HCT116 (cell line): ENCODE results near the gene URI1. TPM values are rescaled to one million over a fixed set of nuclear protein-coding genes. Genes with fewer than 3 reads are reported as not detected.

ENCODE experiments used
- ATAC-seq: fragments of 200-7000 bp; cut with Tn5 transposase; 2 replicates; pipeline ENCODE4 v1.9.1; 2020; ENCODE audit warnings: mild to moderate bottlenecking, moderate library complexity
- BruUV-seq: library from RNA; stranded (reverse); fragments of 400-500 nt; replicated peaks from 2 replicates; lab custom pipeline; 2021; lab: Mats Ljungman, UMichigan
- CTCF ChIA-PET: fragments of 300-600 bp; sonication (Branson Sonifier 250); formaldehyde crosslinking; loops from one replicate; lab custom pipeline; 2021; ENCODE audit warnings: antibody characterized with exemption; lab: Charles Lee
- POLR2A ChIA-PET: fragments of 300-600, 350-600 bp; sonication (Branson Sonifier 250); formaldehyde crosslinking; loops from one replicate; lab custom pipeline; 2021; ENCODE audit warnings: antibody characterized with exemption; lab: Charles Lee
- RAD21 ChIA-PET, 2 experiments: fragments of 300-600 bp; sonication (Branson Sonifier 250); formaldehyde crosslinking; loops; one replicate each; lab custom pipeline; 2023; ENCODE audit warnings: low total read pairs in 2 of 2; ENCODE audit not compliant: uncharacterized antibody in 2 of 2, unreplicated experiment in 2 of 2, low non-redundant PET in 1 of 2; lab: Charles Lee
- DNase-seq: peaks from one replicate; pipeline ENCODE4 v3.0.0-alpha.2; 2010; ENCODE audit warnings: low read depth, low spot score
- H2AFZ ChIP-seq: fragments of 200-600 bp; shearing (Covaris generic), sonication (generic); 2 replicates; pipeline ENCODE4 v1.6.1; 2017; ENCODE audit warnings: low read depth, mixed run types, mixed read lengths, antibody characterized with exemption, low read length; ENCODE audit not compliant: poor library complexity, severe bottlenecking
- H3K27ac ChIP-seq: 2 replicates; pipeline ENCODE4 v1.5.1; 2012; ENCODE audit warnings: low read depth, low read length
- H3K27me3 ChIP-seq: fragments of 200-600 bp; sonication (generic); 2 replicates; pipeline ENCODE4 v1.6.1; 2016; ENCODE audit warnings: mixed run types, low read length, mixed read lengths; ENCODE audit not compliant: insufficient read depth
- H3K36me3 ChIP-seq, 2 experiments: fragments of 200-500 bp in 1 of 2; fragments of 200-600 bp in 1 of 2; sonication (Bioruptor generic) in 1 of 2; sonication (generic) in 1 of 2; 2 replicates each; pipeline versions ENCODE4 v1.5.1 to v1.6.1; 2014 to 2016; ENCODE audit warnings: low read length in 2 of 2, inconsistent platforms in 1 of 2, mixed read lengths in 1 of 2, mixed run types in 1 of 2; ENCODE audit not compliant: insufficient read depth in 2 of 2, control insufficient read depth in 1 of 2
- H3K4me1 ChIP-seq, 2 experiments: fragments of 200-600 bp in 1 of 2; sonication (generic) in 1 of 2; 2 replicates each; pipeline versions ENCODE4 v1.5.1 to v1.6.1; 2012 to 2017; ENCODE audit warnings: low read length in 2 of 2, inconsistent platforms in 1 of 2, mild to moderate bottlenecking in 1 of 2, mixed read lengths in 1 of 2, mixed run types in 1 of 2, moderate library complexity in 1 of 2; ENCODE audit not compliant: insufficient read depth in 2 of 2, control insufficient read depth in 1 of 2
- H3K4me2 ChIP-seq: fragments of 200-600 bp; sonication (generic); 2 replicates; pipeline ENCODE4 v1.6.1; 2017; ENCODE audit warnings: mixed run types, low read length, mixed read lengths
- H3K4me3 ChIP-seq, 2 experiments: fragments of 200-600 bp in 1 of 2; sonication (generic) in 1 of 2; replicated peaks in 1 of 2; 2 replicates each; pipeline ENCODE4 v1.5.1; 2011 to 2016; ENCODE audit warnings: low read length in 2 of 2, control low read depth in 1 of 2, low read depth in 1 of 2, mild to moderate bottlenecking in 1 of 2, mixed read lengths in 1 of 2, mixed run types in 1 of 2
- H3K79me2 ChIP-seq: fragments of 200-600 bp; sonication (generic); 2 replicates; pipeline ENCODE4 v1.6.1; 2017; ENCODE audit warnings: mild to moderate bottlenecking, mixed run types, low read length, moderate library complexity, mixed read lengths; ENCODE audit not compliant: insufficient read depth
- H3K9ac ChIP-seq: fragments of 200-600 bp; sonication (generic); 2 replicates; pipeline ENCODE4 v1.6.1; 2016; ENCODE audit warnings: low read length, mixed read lengths
- H3K9me2 ChIP-seq: fragments of 200-600 bp; sonication (generic), shearing (Covaris generic); 2 replicates; pipeline ENCODE4 v1.6.1; 2017; ENCODE audit warnings: mixed run types, mild to moderate bottlenecking, moderate library complexity; ENCODE audit not compliant: insufficient read depth
- H3K9me3 ChIP-seq, 2 experiments: fragments of 200-500 bp in 1 of 2; fragments of 200-600 bp in 1 of 2; sonication (Bioruptor generic) in 1 of 2; sonication (generic) in 1 of 2; 2 replicates each; pipeline ENCODE4 v1.6.1; 2014 to 2017; ENCODE audit warnings: low read length in 2 of 2, mixed read lengths in 2 of 2, inconsistent platforms in 1 of 2, low read depth in 1 of 2, mild to moderate bottlenecking in 1 of 2, mixed run types in 1 of 2, moderate library complexity in 1 of 2; ENCODE audit not compliant: control insufficient read depth in 1 of 2, insufficient read depth in 1 of 2
- H4K20me1 ChIP-seq: fragments of 200-600 bp; sonication (generic), shearing (Covaris generic); 2 replicates; pipeline ENCODE4 v1.6.1; 2017; ENCODE audit warnings: mixed run types, mild to moderate bottlenecking, moderate library complexity; ENCODE audit not compliant: insufficient read depth
- CEBPB ChIP-seq: IDR thresholded peaks from 2 replicates; pipeline ENCODE4 v1.6.1; 2012; ENCODE audit warnings: low read depth
- EZH2phosphoT487 ChIP-seq: fragments of 200-600 bp; IDR thresholded peaks from 2 replicates; pipeline ENCODE4 v1.6.1; 2018; ENCODE audit warnings: antibody characterized with exemption, borderline replicate concordance
- JUND ChIP-seq: IDR thresholded peaks from 2 replicates; pipeline ENCODE4 v1.6.1; 2012
- SIN3A ChIP-seq: IDR thresholded peaks from 2 replicates; pipeline ENCODE4 v1.6.1; 2012; ENCODE audit warnings: low read depth
- YY1 ChIP-seq: IDR thresholded peaks from 2 replicates; pipeline ENCODE4 v1.6.1; 2011; ENCODE audit warnings: low read length, low read depth, moderate library complexity, mild to moderate bottlenecking; ENCODE audit not compliant: insufficient replicate concordance; ENCODE audit errors: extremely low read depth
- ZFX ChIP-seq: fragments of 450-650 bp; IDR thresholded peaks from 2 replicates; pipeline ENCODE4 v1.6.1; 2017
- intact Hi-C: fragments of 100-400 bp; cut with micrococcal nuclease; formaldehyde crosslinking; loops from 2 replicates; pipeline ENCODE4 v1.10.0; 2022
- total RNA-seq: library from RNA; stranded (reverse); gene quantifications from one replicate; pipeline ENCODE4 v1.2.1, GENCODE V29; 2021; ENCODE audit not compliant: unreplicated experiment
- TF ChIP-seq, protein P1 (sequence below): IDR thresholded peaks from 2 replicates; pipeline ENCODE4 v1.6.1; 2012
- TF ChIP-seq, protein P2 (sequence below): IDR thresholded peaks from 2 replicates; pipeline ENCODE4 v1.6.1; 2012; ENCODE audit warnings: low read depth
- TF ChIP-seq, protein P3 (sequence below): IDR thresholded peaks from 2 replicates; pipeline ENCODE4 v1.6.1; 2011; ENCODE audit warnings: mild to moderate bottlenecking, low read length, moderate library complexity; ENCODE audit not compliant: insufficient replicate concordance; ENCODE audit errors: extremely low read depth

Gene URI1
- total RNA-seq, 1 experiment from 2014 or later, result 51.4 TPM

DNA sequence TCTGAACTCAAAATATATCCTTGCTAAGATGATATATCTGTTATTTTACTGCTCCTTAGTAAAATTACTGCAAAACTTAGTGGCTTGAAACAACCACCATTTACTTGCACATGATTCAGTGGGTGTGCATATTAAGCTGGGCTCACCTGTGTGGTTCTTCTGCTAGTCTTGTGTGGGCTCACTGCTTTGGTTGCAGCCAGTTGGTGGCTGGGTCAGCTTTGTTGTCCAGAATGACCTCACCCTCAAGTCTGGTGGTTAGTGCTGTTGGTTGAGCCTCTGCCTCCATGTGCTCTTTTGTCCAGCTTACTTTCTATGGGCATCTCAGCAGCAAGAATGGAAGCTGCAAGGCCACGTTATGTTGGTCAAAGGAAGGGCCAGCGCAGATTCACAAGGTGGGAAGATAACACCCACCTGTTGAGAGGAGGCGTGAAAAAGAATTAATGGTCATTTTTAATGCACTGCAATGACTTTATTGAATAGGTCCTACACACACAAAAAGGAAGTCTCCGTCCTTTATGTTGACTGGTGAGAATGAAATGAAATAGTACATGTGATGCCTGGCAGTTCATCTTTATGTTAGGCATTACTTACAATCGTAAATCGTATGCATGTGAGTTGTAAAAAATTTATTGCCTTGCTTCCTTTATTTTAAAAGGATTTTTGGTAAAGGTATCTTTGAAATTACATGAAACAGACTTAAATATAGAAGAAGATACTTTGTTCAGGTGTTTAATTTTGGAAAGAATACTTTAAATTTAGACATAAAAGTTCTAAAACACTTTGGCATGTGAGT, 34.3 kb downstream of the URI1 start:
- Histone ChIP-seq H3K4me3 (no peak overlapping the region), H3K9ac (no peak overlapping the region), H3K4me1 (no peaks in the 10 kb centered on the region), H3K4me2 (no peak overlapping the region), H3K79me2 (peaks cover 95% of the 10 kb centered on the region), H3K27me3 (no peaks in the 10 kb centered on the region), H3K36me3 (no peaks in the 10 kb centered on the region), H2AFZ (no peak overlapping the region), H3K9me2 (no peaks in the 10 kb centered on the region), H3K27ac (no peak overlapping the region), H3K9me3 (no peaks in the 10 kb centered on the region), H4K20me1 (peaks cover 15% of the 10 kb centered on the region)
- no TSS peak for BruUV-seq
- ChIA-PET RAD21 (no interaction called here), POLR2A (interaction anchor here (0.7 kb wide), 1 partner anchor 34 kb away, joined by 3 read pairs; the partner anchor contains the start of gene URI1), CTCF (interaction anchor here (0.9 kb wide), 1 partner anchor 10 kb away, joined by 3 read pairs; no protein-coding TSS in a partner anchor)
- no peak for ATAC-seq
- intact Hi-C loops, result no loop called here
- no peak for TF ChIP-seq CEBPB
- no peak for TF ChIP-seq ZFX
- no peak for TF ChIP-seq SIN3A
- TF ChIP-seq EZH2phosphoT487, result no peak
- TF ChIP-seq, protein P1, sequence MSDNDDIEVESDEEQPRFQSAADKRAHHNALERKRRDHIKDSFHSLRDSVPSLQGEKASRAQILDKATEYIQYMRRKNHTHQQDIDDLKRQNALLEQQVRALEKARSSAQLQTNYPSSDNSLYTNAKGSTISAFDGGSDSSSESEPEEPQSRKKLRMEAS, result no peak
- TF ChIP-seq, protein P2, sequence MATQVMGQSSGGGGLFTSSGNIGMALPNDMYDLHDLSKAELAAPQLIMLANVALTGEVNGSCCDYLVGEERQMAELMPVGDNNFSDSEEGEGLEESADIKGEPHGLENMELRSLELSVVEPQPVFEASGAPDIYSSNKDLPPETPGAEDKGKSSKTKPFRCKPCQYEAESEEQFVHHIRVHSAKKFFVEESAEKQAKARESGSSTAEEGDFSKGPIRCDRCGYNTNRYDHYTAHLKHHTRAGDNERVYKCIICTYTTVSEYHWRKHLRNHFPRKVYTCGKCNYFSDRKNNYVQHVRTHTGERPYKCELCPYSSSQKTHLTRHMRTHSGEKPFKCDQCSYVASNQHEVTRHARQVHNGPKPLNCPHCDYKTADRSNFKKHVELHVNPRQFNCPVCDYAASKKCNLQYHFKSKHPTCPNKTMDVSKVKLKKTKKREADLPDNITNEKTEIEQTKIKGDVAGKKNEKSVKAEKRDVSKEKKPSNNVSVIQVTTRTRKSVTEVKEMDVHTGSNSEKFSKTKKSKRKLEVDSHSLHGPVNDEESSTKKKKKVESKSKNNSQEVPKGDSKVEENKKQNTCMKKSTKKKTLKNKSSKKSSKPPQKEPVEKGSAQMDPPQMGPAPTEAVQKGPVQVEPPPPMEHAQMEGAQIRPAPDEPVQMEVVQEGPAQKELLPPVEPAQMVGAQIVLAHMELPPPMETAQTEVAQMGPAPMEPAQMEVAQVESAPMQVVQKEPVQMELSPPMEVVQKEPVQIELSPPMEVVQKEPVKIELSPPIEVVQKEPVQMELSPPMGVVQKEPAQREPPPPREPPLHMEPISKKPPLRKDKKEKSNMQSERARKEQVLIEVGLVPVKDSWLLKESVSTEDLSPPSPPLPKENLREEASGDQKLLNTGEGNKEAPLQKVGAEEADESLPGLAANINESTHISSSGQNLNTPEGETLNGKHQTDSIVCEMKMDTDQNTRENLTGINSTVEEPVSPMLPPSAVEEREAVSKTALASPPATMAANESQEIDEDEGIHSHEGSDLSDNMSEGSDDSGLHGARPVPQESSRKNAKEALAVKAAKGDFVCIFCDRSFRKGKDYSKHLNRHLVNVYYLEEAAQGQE, result no peak
- no peak for TF ChIP-seq YY1
- no peak for TF ChIP-seq JUND
- TF ChIP-seq, protein P3, sequence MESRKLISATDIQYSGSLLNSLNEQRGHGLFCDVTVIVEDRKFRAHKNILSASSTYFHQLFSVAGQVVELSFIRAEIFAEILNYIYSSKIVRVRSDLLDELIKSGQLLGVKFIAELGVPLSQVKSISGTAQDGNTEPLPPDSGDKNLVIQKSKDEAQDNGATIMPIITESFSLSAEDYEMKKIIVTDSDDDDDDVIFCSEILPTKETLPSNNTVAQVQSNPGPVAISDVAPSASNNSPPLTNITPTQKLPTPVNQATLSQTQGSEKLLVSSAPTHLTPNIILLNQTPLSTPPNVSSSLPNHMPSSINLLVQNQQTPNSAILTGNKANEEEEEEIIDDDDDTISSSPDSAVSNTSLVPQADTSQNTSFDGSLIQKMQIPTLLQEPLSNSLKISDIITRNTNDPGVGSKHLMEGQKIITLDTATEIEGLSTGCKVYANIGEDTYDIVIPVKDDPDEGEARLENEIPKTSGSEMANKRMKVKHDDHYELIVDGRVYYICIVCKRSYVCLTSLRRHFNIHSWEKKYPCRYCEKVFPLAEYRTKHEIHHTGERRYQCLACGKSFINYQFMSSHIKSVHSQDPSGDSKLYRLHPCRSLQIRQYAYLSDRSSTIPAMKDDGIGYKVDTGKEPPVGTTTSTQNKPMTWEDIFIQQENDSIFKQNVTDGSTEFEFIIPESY, result no peak
- no peak for DNase-seq
